K562 (cell line): ENCODE results near the gene SMG6. TPM values are rescaled to one million over a fixed set of nuclear protein-coding genes. Genes with fewer than 3 reads are reported as not detected.

Source experiments
- ATAC-seq: fragments of 200-7000 bp; cut with Tn5 transposase; 3 replicates; pipeline ENCODE4 v1.9.1; 2020; ENCODE audit warnings: moderate library complexity
- BruUV-seq: library from RNA; stranded (reverse); fragments of 400-500 nt; replicated peaks from 2 replicates; lab custom pipeline; 2021; lab: Mats Ljungman, UMichigan
- CTCF ChIA-PET: fragments of 300-600 bp; formaldehyde crosslinking; extraction: SDS; loops from one replicate; lab custom pipeline; 2021; ENCODE audit warnings: low intra/inter-chr PET ratio; lab: Yijun Ruan, JAX
- POLR2A ChIA-PET: fragments of 300-600, 350-650 bp; sonication (Branson Sonifier 250); formaldehyde crosslinking; extraction: SDS; loops from one replicate; lab custom pipeline; 2021; ENCODE audit warnings: antibody characterized with exemption, inconsistent platforms; lab: Yijun Ruan, JAX
- DNase-seq, 4 experiments: peaks; one replicate each; pipeline versions ENCODE4 v3.0.0 to v3.0.0-alpha.2; 2011 to 2018; ENCODE audit warnings: low spot score in 3 of 4, mixed read lengths in 3 of 4; ENCODE audit errors: extremely low read depth in 1 of 4
- FAIRE-seq: peaks from 2 replicates; lab custom pipeline; 2011; peaks lifted over from hg19 to GRCh38; lab: Jason Lieb, UNC
- H2AFZ ChIP-seq: 2 replicates; pipeline ENCODE4 v1.6.0; 2011; ENCODE audit warnings: low read depth, low read length, control low read depth, inconsistent platforms
- H3K27ac ChIP-seq: fragments of 200-600 bp; 3 replicates; pipeline ENCODE4 v1.8.0; 2011; ENCODE audit warnings: low read depth, mild to moderate bottlenecking, control low read depth, inconsistent platforms, low read length, moderate library complexity, mixed read lengths; ENCODE audit errors: extremely low read depth
- H3K27me3 ChIP-seq, 2 experiments: fragments of 300-600 bp in 1 of 2; 2 replicates in 1 of 2; 3 replicates in 1 of 2; pipeline versions ENCODE4 v1.6.0 to v1.8.0; 2011; ENCODE audit warnings: inconsistent platforms in 2 of 2, low read length in 2 of 2, mild to moderate bottlenecking in 1 of 2, mixed read lengths in 1 of 2, moderate library complexity in 1 of 2; ENCODE audit not compliant: control insufficient read depth in 2 of 2, insufficient read depth in 2 of 2
- H3K36me3 ChIP-seq: fragments of 300-600 bp; 3 replicates; pipeline ENCODE4 v1.8.0; 2011; ENCODE audit warnings: mild to moderate bottlenecking, low read length, inconsistent platforms; ENCODE audit not compliant: control insufficient read depth, insufficient read depth
- H3K4me1 ChIP-seq, 2 experiments: fragments of 200-600 bp in 1 of 2; replicated peaks in 1 of 2; 2 replicates in 1 of 2; 3 replicates in 1 of 2; pipeline versions ENCODE4 v1.5.1 to v1.8.0; 2011; ENCODE audit warnings: inconsistent platforms in 2 of 2, low read length in 2 of 2, mild to moderate bottlenecking in 1 of 2, mixed read lengths in 1 of 2, moderate library complexity in 1 of 2; ENCODE audit not compliant: control insufficient read depth in 2 of 2, insufficient read depth in 2 of 2
- H3K4me2 ChIP-seq: 2 replicates; pipeline ENCODE4 v1.6.1; 2011; ENCODE audit warnings: low read length, control low read depth, inconsistent platforms, mixed read lengths; ENCODE audit not compliant: insufficient read depth
- H3K4me3 ChIP-seq: fragments of 200-600 bp; sonication (generic), shearing (Covaris generic); 2 replicates; pipeline ENCODE4 v1.5.1; 2016; ENCODE audit warnings: control low read depth, inconsistent platforms
- H3K79me2 ChIP-seq: fragments of 200-600 bp; 3 replicates; pipeline ENCODE4 v1.8.0; 2011; ENCODE audit warnings: low read length, inconsistent platforms; ENCODE audit not compliant: control insufficient read depth, insufficient read depth
- H3K9ac ChIP-seq, 2 experiments: 2 replicates each; pipeline versions ENCODE4 v1.6.0 to v1.6.1; 2011; ENCODE audit warnings: low read depth in 2 of 2, low read length in 2 of 2, control low read depth in 1 of 2, inconsistent platforms in 1 of 2, mild to moderate bottlenecking in 1 of 2, mixed read lengths in 1 of 2; ENCODE audit not compliant: insufficient read depth in 1 of 2
- H3K9me1 ChIP-seq: one replicate; pipeline ENCODE4 v1.6.0; 2011; ENCODE audit warnings: inconsistent platforms, mild to moderate bottlenecking, low read length, moderate library complexity; ENCODE audit not compliant: control insufficient read depth, insufficient read depth
- H3K9me3 ChIP-seq: replicated peaks from 2 replicates; pipeline ENCODE4 v1.5.1; 2011; ENCODE audit warnings: low read depth, low read length, inconsistent platforms; ENCODE audit not compliant: control insufficient read depth, insufficient read depth
- H4K20me1 ChIP-seq: replicated peaks from 2 replicates; pipeline ENCODE4 v1.6.1; 2011; ENCODE audit warnings: low read length, inconsistent platforms, mixed read lengths; ENCODE audit not compliant: control insufficient read depth, insufficient read depth
- CHCHD3 ChIP-seq: fragments of 250-450 bp; sonication (Bioruptor Pico); IDR thresholded peaks from 2 replicates; pipeline ENCODE4 v2.1.2; 2022; ENCODE audit warnings: mild to moderate bottlenecking
- ERF ChIP-seq: fragments of 450-650 bp; formaldehyde crosslinking; IDR thresholded peaks from 2 replicates; pipeline ENCODE4 v1.4.0; 2020; ENCODE audit warnings: mild to moderate bottlenecking, mixed read lengths
- KAT2B ChIP-seq: IDR thresholded peaks from one replicate; pipeline ENCODE4 v1.6.1; 2012; ENCODE audit warnings: low read depth, mild to moderate bottlenecking, control low read depth, inconsistent platforms, low read length, moderate library complexity
- MED1 ChIP-seq: sonication (generic); formaldehyde crosslinking; IDR thresholded peaks from 2 replicates; pipeline ENCODE4 v1.8.1; 2023; ENCODE audit warnings: missing genetic modification reagents, borderline replicate concordance
- MXI1 ChIP-seq: IDR thresholded peaks from 2 replicates; pipeline ENCODE4 v1.6.1; 2011; ENCODE audit warnings: low read depth, mild to moderate bottlenecking, improper control_type of control experiment, low read length
- SNIP1 ChIP-seq: fragments of 450-650 bp; IDR thresholded peaks from 2 replicates; pipeline ENCODE4 v1.7.1; 2017; ENCODE audit warnings: low read depth, mild to moderate bottlenecking
- SPI1 ChIP-seq: IDR thresholded peaks from 2 replicates; pipeline ENCODE4 v1.6.1; 2011; ENCODE audit warnings: low read depth, low read length, control low read depth, borderline replicate concordance
- TAL1 ChIP-seq: fragments of 450-650 bp; IDR thresholded peaks from 2 replicates; pipeline ENCODE4 v1.6.1; 2016; ENCODE audit warnings: mild to moderate bottlenecking
- THAP7 ChIP-seq: fragments of 250-450 bp; sonication (Bioruptor Pico); IDR thresholded peaks from 2 replicates; pipeline ENCODE4 v1.5.0; 2021
- XRCC4 ChIP-seq: IDR thresholded peaks from one replicate; pipeline ENCODE4 v1.6.1; 2011; ENCODE audit not compliant: insufficient read depth, insufficient read length; ENCODE audit errors: extremely low read depth
- ZNF12 ChIP-seq: sonication (generic); formaldehyde crosslinking; IDR thresholded peaks from 2 replicates; pipeline ENCODE4 v1.4.0; 2020; ENCODE audit warnings: mild to moderate bottlenecking, missing genetic modification reagents
- ZNF511 ChIP-seq: sonication (generic); formaldehyde crosslinking; IDR thresholded peaks from 2 replicates; pipeline ENCODE4 v1.8.0; 2022; ENCODE audit warnings: mild to moderate bottlenecking, missing genetic modification reagents
- ZNF644 ChIP-seq: fragments of 200-800 bp; sonication (Bioruptor generic); IDR thresholded peaks from 2 replicates; pipeline ENCODE4 v1.6.1; 2016; ENCODE audit warnings: low read depth, missing genetic modification characterization, missing compliant biosample characterization
- ZNF699 ChIP-seq: fragments of 250-450 bp; sonication (Bioruptor Pico); IDR thresholded peaks from 2 replicates; pipeline ENCODE4 v1.8.0; 2021; ENCODE audit warnings: mild to moderate bottlenecking, moderate library complexity; ENCODE audit not compliant: insufficient replicate concordance
- ZSCAN32 ChIP-seq: fragments of 450-650 bp; formaldehyde crosslinking; IDR thresholded peaks from 2 replicates; pipeline ENCODE4 v1.4.0; 2020; ENCODE audit warnings: mild to moderate bottlenecking, moderate library complexity
- WGBS: fragments of 100-300 bp; shearing (Covaris generic); methylation state at CpG from one replicate; pipeline ENCODE4 v1.1.6; 2016; ENCODE audit warnings: low coverage, mixed read lengths; ENCODE audit not compliant: insufficient coverage; ENCODE audit errors: missing lambda C conversion rate; 5-methylcytosine and 5-hydroxymethylcytosine counted together
- in situ Hi-C: fragments of 300-500 bp; cut with MboI; formaldehyde crosslinking; loops from 4 replicates; pipeline ENCODE4 v1.15.0; 2018; ENCODE audit warnings: inconsistent platforms, mixed read lengths
- intact Hi-C: fragments of 100-400 bp; cut with micrococcal nuclease; formaldehyde crosslinking; loops from 2 replicates; pipeline ENCODE4 v1.14.2; 2022
- polyA plus RNA-seq, 8 experiments: library from polyadenylated mRNA; depleted of rRNA in 4 of 8; stranded (reverse) in 5 of 8; unstranded in 3 of 8; fragments of >200 nt; fragmentation: Nextera tagmentation in 2 of 8; fragmentation: Illumina TruSeq in 1 of 8; extraction: Ambion mirVana in 2 of 8; extraction: Trizol in 1 of 8; gene quantifications; 2 replicates each; pipeline versions ENCODE4 v1.2.1 to v1.2.3, GENCODE V29; 2011 to 2014; ENCODE audit warnings: inconsistent platforms in 1 of 8, missing spikeins in 1 of 8
- total RNA-seq, 7 experiments: library from RNA; depleted of rRNA in 6 of 7; stranded (reverse); fragments of >200 nt in 6 of 7; fragmentation: Illumina TruSeq in 2 of 7; extraction: Trizol in 2 of 7; gene quantifications; 2 replicates each; pipeline versions ENCODE4 v1.2.1 to v1.2.3, GENCODE V29; 2011 to 2021; ENCODE audit warnings: low replicate concordance in 1 of 7
- TF ChIP-seq, protein P1 (sequence below): fragments of 250-450 bp; sonication (Bioruptor Pico); IDR thresholded peaks from 2 replicates; pipeline ENCODE4 v1.8.0; 2022; ENCODE audit warnings: moderate library complexity, mild to moderate bottlenecking, inconsistent platforms
- TF ChIP-seq, protein P2 (sequence below): sonication (generic); formaldehyde crosslinking; IDR thresholded peaks from 2 replicates; pipeline ENCODE4 v1.8.1; 2023; ENCODE audit warnings: mild to moderate bottlenecking, missing genetic modification reagents, moderate library complexity

The SMG6 gene
- total and polyA plus RNA-seq, 9 of the 15 experiments (the other 6 are each of a cell fraction or from before 2014, with no cell fraction given): 0.44 to 13.9 (median 6.0) TPM

DNA sequence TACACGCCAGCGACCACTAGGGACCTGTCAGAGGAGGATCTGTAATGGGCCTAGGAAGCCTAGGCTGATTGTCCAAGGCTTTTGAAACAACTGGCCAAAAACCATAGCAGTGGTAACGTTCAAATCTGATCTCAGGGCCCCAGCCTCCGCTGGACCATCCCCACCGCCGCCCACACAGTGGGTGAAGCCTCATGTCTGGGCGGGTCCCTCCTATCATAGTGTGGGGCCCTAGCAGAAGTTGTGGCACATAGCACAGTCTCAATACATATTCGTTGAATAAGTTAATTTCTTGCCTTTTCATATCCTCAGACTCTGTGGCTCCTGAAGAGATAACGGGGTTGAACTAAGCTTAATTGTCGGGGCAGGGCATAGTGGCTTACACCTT, 272.8 kb downstream of the SMG6 start (continued):
- TF ChIP-seq ZNF511 (CRISPR knock-in tag): no peak
- TF ChIP-seq ERF (CRISPR knock-in tag): no peak
- no peak for TF ChIP-seq SNIP1

GRCh38 chr17:2029911-2030778, 273.4 kb downstream of the SMG6 start, which contains the start of gene DPH1:
DPH1 (plus strand) TSS chr17:2030153; CDS start chr17:2030170, 17 bp downstream.
- peak; percentile 87 for FAIRE-seq
- peaks cover 8 to 33% of the 10 kb centered on the region in 2 experiments; a peak in 4 of 5 replicates for H3K4me1 ChIP-seq
- ATAC-seq: peak; percentile 97
- TF ChIP-seq MED1 (CRISPR knock-in tag): no peak
- TF ChIP-seq ZSCAN32: no peak
- TF ChIP-seq KAT2B: no peak
- TF ChIP-seq CHCHD3 (CRISPR knock-in tag): no peak
- TF ChIP-seq, protein P1, sequence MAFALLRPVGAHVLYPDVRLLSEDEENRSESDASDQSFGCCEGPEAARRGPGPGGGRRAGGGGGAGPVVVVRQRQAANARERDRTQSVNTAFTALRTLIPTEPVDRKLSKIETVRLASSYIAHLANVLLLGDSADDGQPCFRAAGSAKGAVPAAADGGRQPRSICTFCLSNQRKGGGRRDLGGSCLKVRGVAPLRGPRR (CRISPR knock-in tag): no peak
- TF ChIP-seq ZNF644 (tag): no peak
- TF ChIP-seq MXI1: peak; percentile 90; the same call in 1 of the 2 replicates
- no peak for TF ChIP-seq ZNF699 (CRISPR knock-in tag)
- TF ChIP-seq TAL1: no peak
- TF ChIP-seq, protein P2, sequence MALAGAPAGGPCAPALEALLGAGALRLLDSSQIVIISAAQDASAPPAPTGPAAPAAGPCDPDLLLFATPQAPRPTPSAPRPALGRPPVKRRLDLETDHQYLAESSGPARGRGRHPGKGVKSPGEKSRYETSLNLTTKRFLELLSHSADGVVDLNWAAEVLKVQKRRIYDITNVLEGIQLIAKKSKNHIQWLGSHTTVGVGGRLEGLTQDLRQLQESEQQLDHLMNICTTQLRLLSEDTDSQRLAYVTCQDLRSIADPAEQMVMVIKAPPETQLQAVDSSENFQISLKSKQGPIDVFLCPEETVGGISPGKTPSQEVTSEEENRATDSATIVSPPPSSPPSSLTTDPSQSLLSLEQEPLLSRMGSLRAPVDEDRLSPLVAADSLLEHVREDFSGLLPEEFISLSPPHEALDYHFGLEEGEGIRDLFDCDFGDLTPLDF: no peak
- TF ChIP-seq ZNF12 (CRISPR knock-in tag): no peak
- TF ChIP-seq THAP7: no peak
- no peak for TF ChIP-seq XRCC4
- no peak for TF ChIP-seq SPI1

More at GRCh38 chr17:2029911-2030778, 273.4 kb downstream of the SMG6 start, which contains the start of gene DPH1:
- Histone ChIP-seq H3K9ac (peak within 1 kb of the TSS; percentile 71 to 91), H3K9me1 (no peaks in the 10 kb centered on the region), H3K4me3 (peak within 1 kb of the TSS; percentile 85), H4K20me1 (0 out of 2 replicates have a peak, but pooled peaks cover 2% of the 10 kb centered on the region), H2AFZ (peak within 1 kb of the TSS; percentile 92), H3K9me3 (no peaks in the 10 kb centered on the region), H3K27me3 (peaks cover 0 to 6% of the 10 kb centered on the region in 2 experiments; a peak in 1 of 5 replicates), H3K4me2 (peak within 1 kb of the TSS; percentile 98), H3K36me3 (0 out of 3 replicates have a peak, but pooled peaks cover 5% of the 10 kb centered on the region), H3K79me2 (peaks cover 16% of the 10 kb centered on the region), H3K27ac (peak within 1 kb of the TSS; percentile 62)
- ChIA-PET POLR2A (interaction anchor here (0.6 to 1.1 kb wide), 3 partner anchors 9 to 236 kb away, joined by 3 to 4 read pairs (median 3); no protein-coding TSS in a partner anchor), CTCF (interaction anchor here (2.0 kb wide), 1 partner anchor 121 kb away, joined by 6 read pairs; no protein-coding TSS in a partner anchor)
- DNase-seq: peak; percentile 86 to 92 (median 89)
- in situ Hi-C loops (loop anchor here (5.0 to 10.0 kb wide), 2 partner anchors 123 to 315 kb away; partner anchors contain the start of gene TLCD2), intact Hi-C loops (loop anchor here (2.0 to 5.0 kb wide), 2 partner anchors 121 to 313 kb away; no protein-coding TSS in a partner anchor)
- WGBS: under 1% methylated on average over 33 of the region's 59 CpGs
- no TSS peak for BruUV-seq
